KMS-11 (cell line): ENCODE measurements around the gene MZF1.

Experiments used
- H2AFZ ChIP-seq: fragments of 200-600 bp; sonication (generic); 2 replicates; pipeline ENCODE4 v1.6.1; 2016; ENCODE audit warnings: antibody characterized with exemption, mixed run types, low read depth
- H3K27ac ChIP-seq: fragments of 200-600 bp; sonication (generic); 2 replicates; pipeline ENCODE4 v1.6.1; 2016; ENCODE audit warnings: mild to moderate bottlenecking, mixed run types
- H3K27me3 ChIP-seq: fragments of 200-600 bp; sonication (generic); 2 replicates; pipeline ENCODE4 v1.6.1; 2017; ENCODE audit warnings: mild to moderate bottlenecking, low read depth, mixed run types, moderate library complexity; ENCODE audit not compliant: insufficient read depth
- H3K36me3 ChIP-seq: fragments of 200-600 bp; sonication (generic); 2 replicates; pipeline ENCODE4 v1.6.1; 2017; ENCODE audit warnings: mild to moderate bottlenecking, mixed run types; ENCODE audit not compliant: insufficient read depth
- H3K4me1 ChIP-seq: fragments of 200-600 bp; sonication (generic); 2 replicates; pipeline ENCODE4 v1.6.1; 2016; ENCODE audit warnings: mild to moderate bottlenecking, low read depth, mixed run types; ENCODE audit not compliant: poor library complexity, severe bottlenecking
- H3K4me2 ChIP-seq: fragments of 200-600 bp; sonication (generic); 2 replicates; pipeline ENCODE4 v1.7.0; 2016; ENCODE audit warnings: mild to moderate bottlenecking, mixed run types
- H3K4me3 ChIP-seq: fragments of 200-600 bp; sonication (generic); IDR thresholded peaks from 2 replicates; pipeline ENCODE4 v1.6.1; 2017; ENCODE audit warnings: low read depth, low read length, mixed read lengths; ENCODE audit not compliant: insufficient read depth
- H3K79me2 ChIP-seq: fragments of 200-600 bp; sonication (generic); 2 replicates; pipeline ENCODE4 v1.6.1; 2016; ENCODE audit warnings: low read depth, mixed run types; ENCODE audit not compliant: insufficient read depth
- H3K9ac ChIP-seq: fragments of 200-600 bp; sonication (generic); 2 replicates; pipeline ENCODE4 v1.6.1; 2016; ENCODE audit warnings: mild to moderate bottlenecking, mixed run types
- H4K20me1 ChIP-seq: fragments of 200-600 bp; sonication (generic); 2 replicates; pipeline ENCODE4 v1.6.1; 2016; ENCODE audit warnings: mild to moderate bottlenecking, mixed run types; ENCODE audit not compliant: insufficient read depth
- CTCF ChIP-seq: fragments of 200-600 bp; sonication (generic); conservative IDR thresholded peaks from 2 replicates; pipeline ENCODE4 v1.6.1; 2017; ENCODE audit warnings: low read depth, mild to moderate bottlenecking, antibody characterized with exemption, low read length, moderate library complexity, mixed read lengths

Gene MZF1

DNA sequence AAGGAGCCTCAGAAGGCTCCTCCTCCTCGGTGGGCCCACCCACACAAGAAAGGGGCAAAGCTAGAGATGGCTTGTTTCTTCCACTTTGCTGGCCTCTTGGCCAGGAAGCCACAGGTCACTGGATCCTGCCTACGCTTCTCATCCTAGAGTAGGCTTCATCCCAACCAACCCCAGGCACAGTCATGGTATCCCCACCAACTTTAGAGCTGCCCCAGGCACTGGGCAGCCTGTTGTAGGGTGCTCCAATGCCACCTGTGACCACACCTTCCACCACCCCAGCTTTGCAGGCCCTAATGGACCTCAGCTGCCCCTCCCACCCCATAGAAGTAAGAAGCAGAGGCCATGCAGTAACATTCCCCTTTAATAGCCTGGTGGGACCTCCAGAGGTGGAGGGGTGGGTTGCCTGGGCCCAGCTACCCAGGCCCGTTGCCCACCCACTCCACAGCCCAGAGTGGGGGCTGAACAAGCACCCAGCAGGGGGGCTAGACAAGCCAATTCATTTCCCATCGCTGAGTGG, 17.7 kb downstream of the MZF1 start:
- H3K27me3 ChIP-seq, result no peaks in the 10 kb centered on the region
- H3K79me2 ChIP-seq, result peaks cover 29% of the 10 kb centered on the region
- H2AFZ ChIP-seq, result no peak overlapping the region; the same call in 1 of the 2 replicates
- peaks cover 10% of the 10 kb centered on the region; the same call in 1 of the 2 replicates for H3K36me3 ChIP-seq
- peak overlapping the region; percentile 64 for H3K4me2 ChIP-seq
- TF ChIP-seq CTCF, result no peak
- H3K4me1 ChIP-seq, result peaks cover 43% of the 10 kb centered on the region
- H3K9ac ChIP-seq, result peak overlapping the region; percentile 57; the same call in 1 of the 2 replicates
- no peak overlapping the region for H3K4me3 ChIP-seq
- H4K20me1 ChIP-seq, result no peaks in the 10 kb centered on the region; the same call in 1 of the 2 replicates
- H3K27ac ChIP-seq, result peak overlapping the region; percentile 61

- H3K4me2 ChIP-seq, result peak within 1 kb of the TSS; percentile 64
- TF ChIP-seq CTCF, result no peak
- no peaks in the 10 kb centered on the region for H3K27me3 ChIP-seq
- peaks cover 17% of the 10 kb centered on the region; the same call in 1 of the 2 replicates for H3K36me3 ChIP-seq
- peak within 1 kb of the TSS; percentile 61 for H3K27ac ChIP-seq
- peak within 1 kb of the TSS; percentile 57; the same call in 1 of the 2 replicates for H3K9ac ChIP-seq
- H3K79me2 ChIP-seq, result peaks cover 29% of the 10 kb centered on the region
- H3K4me3 ChIP-seq, result no peak within 1 kb of the TSS
- H4K20me1 ChIP-seq, result no peaks in the 10 kb centered on the region; the same call in 1 of the 2 replicates
- H3K4me1 ChIP-seq, result peaks cover 37% of the 10 kb centered on the region
- peak within 1 kb of the TSS; percentile 32; the same call in 1 of the 2 replicates for H2AFZ ChIP-seq
These were observed 18.4 kb downstream of the MZF1 start, which contains the start of gene CHMP2A for GRCh38 chr19:58554494-58555368. TSS of gene CHMP2A (minus strand) at chr19:58555105. CDS start at chr19:58554212, 893 bp downstream.

DNA sequence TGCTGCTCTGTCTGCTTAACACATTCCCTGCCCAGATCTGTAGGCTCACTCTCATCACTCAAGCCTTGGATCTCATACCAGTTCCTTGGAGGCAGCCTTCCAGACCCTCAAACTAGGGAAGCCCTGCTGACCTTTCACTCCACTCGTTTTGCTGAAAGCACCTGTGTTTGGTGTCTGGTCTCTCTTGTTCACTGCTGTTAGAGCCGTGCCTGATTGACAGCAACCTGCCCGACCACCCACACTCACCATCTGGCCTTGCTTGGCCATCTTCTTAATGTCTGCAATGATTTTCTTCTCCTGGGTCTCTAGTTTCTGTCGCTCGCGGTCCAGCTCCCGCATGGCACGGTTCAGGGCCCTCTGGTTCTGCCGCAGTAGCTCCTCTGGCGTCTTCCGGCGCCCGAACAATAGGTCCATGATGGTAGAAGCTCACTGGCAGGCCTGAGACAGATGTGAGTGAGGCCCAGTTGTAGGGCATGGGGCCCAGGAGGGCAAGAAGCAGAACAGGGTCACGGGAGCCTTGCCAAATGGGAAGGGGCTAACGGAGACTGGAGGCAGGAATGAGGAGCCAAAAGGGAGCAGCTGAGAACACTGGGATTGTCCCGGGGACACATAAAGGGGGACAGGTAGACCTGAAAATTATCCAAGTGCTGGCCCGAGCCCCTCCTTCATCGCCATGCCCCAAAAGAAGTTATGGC, 19.2 kb downstream of the MZF1 start:
- H4K20me1 ChIP-seq, result no peaks in the 10 kb centered on the region; the same call in 1 of the 2 replicates
- H3K36me3 ChIP-seq, result peaks cover 19% of the 10 kb centered on the region; the same call in 1 of the 2 replicates
- H3K27me3 ChIP-seq, result no peaks in the 10 kb centered on the region
- H2AFZ ChIP-seq, result no peak overlapping the region
- peak overlapping the region; percentile 56 for H3K27ac ChIP-seq
- H3K9ac ChIP-seq, result peak overlapping the region; percentile 57; the same call in 1 of the 2 replicates
- H3K4me3 ChIP-seq, result no peak overlapping the region
- H3K4me2 ChIP-seq, result peak overlapping the region; percentile 64
- H3K4me1 ChIP-seq, result peaks cover 35% of the 10 kb centered on the region
- TF ChIP-seq CTCF, result no peak
- H3K79me2 ChIP-seq, result peaks cover 36% of the 10 kb centered on the region

DNA sequence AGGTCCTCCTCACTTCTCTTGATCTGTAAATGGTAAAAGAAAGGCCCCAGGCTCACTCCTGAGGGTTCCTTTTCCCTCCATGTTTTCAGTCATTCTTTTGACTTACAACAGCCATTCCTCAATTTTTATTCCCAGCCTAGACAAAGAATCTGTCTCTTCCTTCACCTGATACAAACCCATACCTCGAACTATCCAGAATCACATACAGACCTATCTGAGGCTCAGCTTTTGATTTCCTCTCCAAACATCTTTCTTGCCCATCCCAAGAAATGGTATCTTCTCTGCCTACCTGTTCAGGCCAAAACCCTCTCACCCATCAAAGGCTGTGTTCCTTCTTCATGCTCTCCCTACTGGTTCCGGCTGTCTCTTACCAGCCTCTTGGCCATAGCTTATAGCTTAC, 20.5 kb downstream of the MZF1 start:
- Histone ChIP-seq H4K20me1 (peaks cover 6% of the 10 kb centered on the region; the same call in 1 of the 2 replicates), H3K36me3 (peaks cover 25% of the 10 kb centered on the region; the same call in 1 of the 2 replicates)

More for the DNA sequence above, 20.5 kb downstream of the MZF1 start:
- Histone ChIP-seq H3K27me3 (no peaks in the 10 kb centered on the region), H3K79me2 (peaks cover 43% of the 10 kb centered on the region), H3K4me2 (no peak overlapping the region; the same call in 1 of the 2 replicates), H3K4me1 (peaks cover 35% of the 10 kb centered on the region), H3K9ac (no peak overlapping the region), H3K4me3 (no peak overlapping the region), H2AFZ (no peak overlapping the region), H3K27ac (no peak overlapping the region)
- TF ChIP-seq CTCF, result no peak
